GM12878 (cell line): Measurements from ENCODE around the gene ZNF423. TPM values are rescaled to one million over a fixed set of nuclear protein-coding genes. Genes with fewer than 3 reads are reported as not detected.

ENCODE experiments used
- ATAC-seq: fragments of 200-7000 bp; cut with Tn5 transposase; 3 replicates; pipeline ENCODE4 v1.9.1; 2020; ENCODE audit warnings: mild to moderate bottlenecking, moderate library complexity
- BruUV-seq: library from RNA; stranded (reverse); fragments of 400-500 nt; replicated peaks from 2 replicates; lab custom pipeline; 2021; lab: Mats Ljungman, UMichigan
- CTCF ChIA-PET: fragments of 300-600 bp; sonication (Branson Sonifier 250); formaldehyde crosslinking; extraction: SDS; loops from one replicate; lab custom pipeline; 2021; ENCODE audit warnings: inconsistent platforms; lab: Yijun Ruan, JAX
- POLR2A ChIA-PET: fragments of 350-600 bp; formaldehyde crosslinking; extraction: SDS; loops from one replicate; lab custom pipeline; 2021; ENCODE audit warnings: inconsistent platforms; lab: Charles Lee
- RAD21 ChIA-PET: fragments of 300-600 bp; sonication (Branson Sonifier 250); formaldehyde crosslinking; loops from one replicate; lab custom pipeline; 2023; ENCODE audit warnings: antibody characterized with exemption; ENCODE audit not compliant: unreplicated experiment; lab: Charles Lee
- SMC1A ChIA-PET: fragments of 300-600 bp; sonication (Branson Sonifier 250); formaldehyde crosslinking; loops from one replicate; lab custom pipeline; 2023; ENCODE audit not compliant: unreplicated experiment, uncharacterized antibody; lab: Charles Lee
- DNase-seq: peaks from one replicate; pipeline ENCODE4 v3.0.0-alpha.2; 2011; ENCODE audit warnings: low read depth, low spot score
- FAIRE-seq: peaks from 3 replicates; lab custom pipeline; 2011; peaks lifted over from hg19 to GRCh38; lab: Jason Lieb, UNC
- H2AFZ ChIP-seq: 2 replicates; pipeline ENCODE4 v1.6.0; 2011; ENCODE audit warnings: low read depth, low read length, control low read depth; ENCODE audit not compliant: control insufficient read depth
- H3K27ac ChIP-seq: 2 replicates; pipeline ENCODE4 v1.5.1; 2011; ENCODE audit warnings: control low read depth; ENCODE audit not compliant: control insufficient read depth, insufficient read depth
- H3K27me3 ChIP-seq, 2 experiments: replicated peaks in 1 of 2; 2 replicates each; pipeline versions ENCODE4 v1.6.0 to v1.6.1; 2011; ENCODE audit warnings: low read length in 1 of 2; ENCODE audit not compliant: control insufficient read depth in 2 of 2, insufficient read depth in 2 of 2
- H3K36me3 ChIP-seq, 2 experiments: 2 replicates each; pipeline ENCODE4 v1.5.1; 2011; ENCODE audit warnings: low read length in 1 of 2; ENCODE audit not compliant: control insufficient read depth in 2 of 2, insufficient read depth in 2 of 2
- H3K4me1 ChIP-seq: 2 replicates; pipeline ENCODE4 v1.6.1; 2011; ENCODE audit warnings: mild to moderate bottlenecking, low read length, moderate library complexity, mixed read lengths; ENCODE audit not compliant: control insufficient read depth, insufficient read depth
- H3K4me2 ChIP-seq: 2 replicates; pipeline ENCODE4 v1.6.0; 2011; ENCODE audit warnings: control low read depth; ENCODE audit not compliant: control insufficient read depth, insufficient read depth
- H3K4me3 ChIP-seq: fragments of 200-600 bp; sonication (generic); 2 replicates; pipeline ENCODE4 v1.5.1; 2016
- H3K79me2 ChIP-seq: 2 replicates; pipeline ENCODE4 v1.6.0; 2011; ENCODE audit warnings: low read length; ENCODE audit not compliant: control insufficient read depth, insufficient read depth
- H3K9ac ChIP-seq: 2 replicates; pipeline ENCODE4 v1.8.0; 2011; ENCODE audit warnings: low read length, control low read depth, mixed read lengths; ENCODE audit not compliant: control insufficient read depth, insufficient read depth
- H3K9me3 ChIP-seq: replicated peaks from 3 replicates; pipeline ENCODE4 v1.5.1; 2011; ENCODE audit warnings: mild to moderate bottlenecking, low read length; ENCODE audit not compliant: control insufficient read depth, insufficient read depth
- H4K20me1 ChIP-seq: 2 replicates; pipeline ENCODE4 v1.6.0; 2011; ENCODE audit not compliant: control insufficient read depth, insufficient read depth
- CEBPB ChIP-seq, 2 experiments: fragments of 150-350 bp in 1 of 2; IDR thresholded peaks; 2 replicates each; pipeline ENCODE4 v1.6.1; 2012 to 2014; ENCODE audit warnings: low read depth in 2 of 2, low read length in 2 of 2, borderline replicate concordance in 1 of 2, inconsistent platforms in 1 of 2
- CHD1 ChIP-seq: IDR thresholded peaks from 2 replicates; pipeline ENCODE4 v1.6.1; 2012; ENCODE audit warnings: low read depth, low read length, improper control_type of control experiment
- DPF2 ChIP-seq: fragments of 450-650 bp; IDR thresholded peaks from 2 replicates; pipeline ENCODE4 v1.6.1; 2017; ENCODE audit warnings: mild to moderate bottlenecking
- E2F4 ChIP-seq: IDR thresholded peaks from 2 replicates; pipeline ENCODE4 v1.6.1; 2012; ENCODE audit warnings: low read depth, low read length, improper control_type of control experiment
- EZH2 ChIP-seq: IDR thresholded peaks from 2 replicates; pipeline ENCODE4 v1.6.1; 2012; ENCODE audit warnings: low read depth, mild to moderate bottlenecking, control low read depth, inconsistent platforms, low read length, borderline replicate concordance; ENCODE audit not compliant: control insufficient read depth
- FOXM1 ChIP-seq: IDR thresholded peaks from 2 replicates; pipeline ENCODE4 v1.6.1; 2012; ENCODE audit warnings: low read depth, mild to moderate bottlenecking, inconsistent platforms, low read length, moderate library complexity
- IRF3 ChIP-seq: fragments of 450-650 bp; IDR thresholded peaks from 2 replicates; pipeline ENCODE4 v1.6.1; 2014; ENCODE audit warnings: mild to moderate bottlenecking
- NR2F1 ChIP-seq: fragments of 450-650 bp; conservative IDR thresholded peaks from 2 replicates; pipeline ENCODE4 v1.6.1; 2017; ENCODE audit warnings: mild to moderate bottlenecking
- PAX8 ChIP-seq: fragments of 450-650 bp; IDR thresholded peaks from 2 replicates; pipeline ENCODE4 v1.6.1; 2017; ENCODE audit warnings: mild to moderate bottlenecking, moderate library complexity
- SIX5 ChIP-seq: IDR thresholded peaks from 2 replicates; pipeline ENCODE4 v1.6.1; 2011; ENCODE audit warnings: mild to moderate bottlenecking, low read depth, low read length, moderate library complexity; ENCODE audit not compliant: severe bottlenecking
- SMC3 ChIP-seq: IDR thresholded peaks from 2 replicates; pipeline ENCODE4 v1.6.1; 2011; ENCODE audit warnings: low read length, improper control_type of control experiment, borderline replicate concordance
- SPI1 ChIP-seq: IDR thresholded peaks from 2 replicates; pipeline ENCODE4 v1.6.1; 2011; ENCODE audit warnings: low read depth, mild to moderate bottlenecking, low read length, moderate library complexity, borderline replicate concordance; ENCODE audit not compliant: insufficient read depth
- SRF ChIP-seq, 2 experiments: IDR thresholded peaks; 2 replicates each; pipeline ENCODE4 v1.6.1; 2011; ENCODE audit warnings: low read depth in 2 of 2, low read length in 2 of 2, mild to moderate bottlenecking in 1 of 2, moderate library complexity in 1 of 2
- ZBTB33 ChIP-seq: fragments of 450-650 bp; IDR thresholded peaks from 2 replicates; pipeline ENCODE4 v1.6.1; 2017; ENCODE audit warnings: mild to moderate bottlenecking
- ZNF207 ChIP-seq: fragments of 450-650 bp; IDR thresholded peaks from 2 replicates; pipeline ENCODE4 v1.6.1; 2014; ENCODE audit warnings: antibody characterized with exemption, mild to moderate bottlenecking, borderline replicate concordance
- ZNF687 ChIP-seq: fragments of 450-650 bp; IDR thresholded peaks from 2 replicates; pipeline ENCODE4 v1.6.1; 2017; ENCODE audit warnings: mild to moderate bottlenecking, moderate library complexity
- WGBS: methylation state at CpG from one replicate; pipeline ENCODE4 v1.1.6; 2016; ENCODE audit warnings: low lambda C conversion rate; ENCODE audit not compliant: insufficient replicate concordance, insufficient coverage; ENCODE audit errors: missing lambda C conversion rate; 5-methylcytosine and 5-hydroxymethylcytosine counted together
- in situ Hi-C: fragments of 300-500 bp; cut with MboI; formaldehyde crosslinking; loops from 9 replicates; pipeline ENCODE4 v1.14.3; 2018; ENCODE audit warnings: mixed read lengths
- intact Hi-C: fragments of 100-400 bp; cut with micrococcal nuclease; formaldehyde crosslinking; loops from one replicate; pipeline ENCODE4 v1.14.2; 2022; ENCODE audit not compliant: unreplicated experiment
- polyA plus RNA-seq, 11 experiments: library from polyadenylated mRNA; depleted of rRNA in 4 of 11; unstranded in 6 of 11; stranded (reverse) in 5 of 11; fragments of >200 nt; fragmentation: Nextera tagmentation in 4 of 11; fragmentation: Illumina TruSeq in 1 of 11; extraction: Ambion mirVana in 4 of 11; extraction: Trizol in 1 of 11; gene quantifications; 1 replicate in 1 of 11; 2 replicates in 10 of 11; pipeline versions ENCODE4 v1.2.1 to v1.2.3, GENCODE V29; 2011 to 2016; ENCODE audit warnings: inconsistent platforms in 2 of 11, missing spikeins in 2 of 11, low read depth in 1 of 11
- total RNA-seq, 4 experiments: library from RNA; depleted of rRNA in 3 of 4; stranded (reverse); fragments of >200 nt in 3 of 4; fragmentation: Illumina TruSeq in 1 of 4; extraction: Trizol in 1 of 4; gene quantifications; 2 replicates each; pipeline versions ENCODE4 v1.2.1 to v1.2.3, GENCODE V29; 2013 to 2021

The ZNF423 gene
- total and polyA plus RNA-seq, 10 of the 15 experiments (the other 5 are each of a cell fraction or from before 2014, with no cell fraction given): 0.03 to 0.64 (median 0.10) TPM

GRCh38 chr16:49748322-49748721 is 107.6 kb downstream of the ZNF423 start:
- Histone ChIP-seq H3K27me3 (peaks cover 0 to 5% of the 10 kb centered on the region in 2 experiments; a peak in 3 of 4 replicates), H4K20me1 (no peaks in the 10 kb centered on the region), H3K27ac (no peak overlapping the region), H3K79me2 (no peaks in the 10 kb centered on the region), H3K9me3 (no peaks in the 10 kb centered on the region), H3K4me3 (no peak overlapping the region), H3K9ac (no peak overlapping the region), H3K4me2 (no peak overlapping the region), H3K36me3 (no peaks in the 10 kb centered on the region), H2AFZ (no peak overlapping the region), H3K4me1 (no peaks in the 10 kb centered on the region)
- DNase-seq (no peak), ATAC-seq (no peak), FAIRE-seq (no peak)
- intact Hi-C loops (no loop called here), in situ Hi-C loops (no loop called here)
- POLR2A ChIA-PET: no interaction called here
- BruUV-seq: no TSS peak
- CTCF ChIA-PET: no interaction called here
- SMC1A ChIA-PET: no interaction called here
- 35% methylated on average over 11 of the region's 11 CpGs for whole genome bisulfite sequencing
- TF ChIP-seq E2F4: no peak
- no peak for TF ChIP-seq DPF2
- TF ChIP-seq SPI1: no peak
- no peak for TF ChIP-seq EZH2
- no peak for TF ChIP-seq ZBTB33
- TF ChIP-seq CHD1: no peak
- TF ChIP-seq ZNF687: no peak
- no peak for TF ChIP-seq ZNF207
- TF ChIP-seq PAX8: no peak
- TF ChIP-seq NR2F1: no peak
- no peak for TF ChIP-seq SMC3
- no peak for TF ChIP-seq FOXM1
- TF ChIP-seq CEBPB (IDR thresholded peaks at IDR 0.05; ENCODE audit: borderline replicate concordance in 1 of 2, low read depth in 2 of 2, low read length in 2 of 2): no peak
- no peak for TF ChIP-seq IRF3
- no peak for TF ChIP-seq SRF (IDR thresholded peaks at IDR 0.05; ENCODE audit: low read depth in 2 of 2, low read length in 2 of 2)
- no peak for TF ChIP-seq SIX5
- RAD21 ChIA-PET: no interaction called here
